Adrenal gland (tissue), 12 donors: ENCODE results near the gene PPP2R5C. TPM values are rescaled to one million over a fixed set of nuclear protein-coding genes. Genes with fewer than 3 reads are reported as not detected.
A peak's percentile ranks its signal among the peaks of the same experiment; 100 is the strongest.

ENCODE experiments used
- DNase-seq, 7 donors: peaks; one replicate each; pipeline ENCODE4 v3.0.0-alpha.2; 2019 to 2020
- H3K27ac ChIP-seq, 5 donors: fragments of 200-600 bp; sonication (generic) in 4 of 5; 1 replicate in 3 of 5; 2 replicates in 2 of 5; pipeline versions ENCODE4 v1.5.1 to v1.8.0; 2016 to 2020; ENCODE audit warnings: mild to moderate bottlenecking in 1 of 5
- H3K27me3 ChIP-seq: fragments of 200-600 bp; 2 replicates; pipeline ENCODE4 v1.8.0; 2021
- H3K36me3 ChIP-seq, 2 donors: fragments of 200-600 bp; replicated peaks in 1 of 2; 1 replicate in 1 of 2; 2 replicates in 1 of 2; pipeline versions ENCODE4 v1.5.1 to v1.8.0; 2018 to 2022
- H3K4me1 ChIP-seq, 2 donors: fragments of 200-600 bp; replicated peaks in 1 of 2; 1 replicate in 1 of 2; 2 replicates in 1 of 2; pipeline versions ENCODE4 v1.5.1 to v1.8.0; 2018 to 2021
- H3K4me3 ChIP-seq, 4 donors: fragments of 200-600 bp; sonication (generic) in 3 of 4; one replicate each; pipeline ENCODE4 v1.5.1; 2016 to 2018
- H3K9me3 ChIP-seq, 3 donors: fragments of 200-600 bp; sonication (generic) in 1 of 3; replicated peaks in 1 of 3; 1 replicate in 2 of 3; 2 replicates in 1 of 3; pipeline versions ENCODE4 v1.5.1 to v1.8.0; 2016 to 2021
- POLR2A ChIP-seq, 2 donors: fragments of 450-650 bp; IDR thresholded peaks; one replicate each; pipeline ENCODE4 v1.6.1; 2017; ENCODE audit warnings: antibody characterized with exemption in 2 of 2, mild to moderate bottlenecking in 2 of 2, moderate library complexity in 1 of 2
- WGBS, 4 donors: extraction: QIAGEN DNeasy Blood & Tissue Kit in 2 of 4; methylation state at CpG; one replicate each; pipeline versions ENCODE4 v1.1.5 to v1.1.7; 2013 to 2017; 5-methylcytosine and 5-hydroxymethylcytosine counted together
- intact Hi-C, 2 donors: fragments of 100-400 bp; cut with DNase I; formaldehyde crosslinking; loops; one replicate each; pipeline versions ENCODE4 v1.14.1 to v1.15.0; 2022 to 2023
- polyA plus RNA-seq, 3 donors: library from polyadenylated mRNA; stranded (reverse); fragments of 200-250 nt in 2 of 3; fragments of 350-450 nt in 1 of 3; fragmentation: Illumina TruSeq in 1 of 3; extraction: RNeasy Lipid Tissue Mini Kit (QIAGEN cat#74804) in 1 of 3; gene quantifications; one replicate each; pipeline ENCODE4 v1.2.3, GENCODE V29; 2013 to 2014
- total RNA-seq, 9 donors: library from RNA; depleted of rRNA in 4 of 9; stranded (reverse); fragments of >200 nt in 4 of 9; fragments of 120-200 nt in 1 of 9; fragmentation: NEBNext Ultra II Directional in 1 of 9; extraction: Animal tissue kit (Norgen Biotek cat#: 25700) in 1 of 9; gene quantifications; one replicate each; pipeline versions ENCODE4 v1.1.0 to v1.2.4, GENCODE V29; 2013 to 2023
- TF ChIP-seq, protein P1 (sequence below), 6 experiments: fragments of 450-650 bp in 4 of 6; fragments of 200-600 bp in 2 of 6; sonication (generic) in 1 of 6; IDR thresholded peaks; 1 replicate in 5 of 6; 2 replicates in 1 of 6; pipeline versions ENCODE4 v1.5.1 to v1.8.0; 2016 to 2021; ENCODE audit warnings: antibody characterized with exemption in 6 of 6, mild to moderate bottlenecking in 2 of 6, moderate library complexity in 1 of 6
- donor health status: healthy with polysubstance abuse.
- donor health status: Bipolar disorder and iron deficiency.
- donor health status: DM: yes; HTN: yes; CAD: no.
- donor health status: DM: no; HTN: no; CAD: no.
- donor health status: DM: no; HTN: no; CAD: no.
- donor health status: DM: yes; HTN: yes; CAD: no.

The PPP2R5C gene
- total and polyA plus RNA-seq, 12 donors = 66.5 to 216 (median 134) TPM

DNA sequence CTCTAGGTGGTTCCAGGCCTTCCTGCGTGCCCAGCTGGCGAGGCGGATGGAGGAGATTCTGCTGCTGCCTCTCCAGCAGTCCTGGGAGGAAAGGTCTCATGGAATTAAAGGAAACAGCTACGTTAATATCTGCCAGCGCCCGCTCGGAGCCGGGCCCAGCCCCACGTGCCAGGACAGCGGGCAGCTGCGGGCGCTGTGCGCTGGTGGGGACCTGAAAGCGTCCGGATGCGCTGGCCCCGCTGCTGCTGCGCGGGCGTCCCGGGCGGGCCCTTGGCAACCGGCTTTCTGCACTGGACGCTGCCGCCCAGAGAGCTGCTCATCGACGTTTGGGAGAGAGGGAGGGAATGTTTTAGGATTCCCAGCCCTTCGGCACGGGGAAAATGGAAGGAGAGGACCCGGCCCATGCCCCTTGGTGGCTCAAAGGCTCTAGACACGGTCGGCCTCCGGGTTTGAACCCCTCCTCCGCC lies 194.2 kb downstream of the PPP2R5C start:
- DNase-seq = peak in 1 of 7 donors; percentile 39
- Histone ChIP-seq H3K36me3 (no peaks in the 10 kb centered on the region), H3K4me1 (no peaks in the 10 kb centered on the region), H3K4me3 (no peak overlapping the region), H3K27ac (no peak overlapping the region), H3K27me3 (no peaks in the 10 kb centered on the region), H3K9me3 (no peaks in the 10 kb centered on the region)
- 74 to 90% (median 86%) methylated on average over 16 to 34 of the region's 34 CpGs for WGBS, 4 donors
- intact Hi-C loops = loop anchor here in 1 of 2 donors (10.0 kb wide), 1 partner anchor 191 kb away; the partner anchor contains the start of gene PPP2R5C
- TF ChIP-seq POLR2A (IDR thresholded peaks at IDR 0.05) = no peak
- TF ChIP-seq, protein P1, sequence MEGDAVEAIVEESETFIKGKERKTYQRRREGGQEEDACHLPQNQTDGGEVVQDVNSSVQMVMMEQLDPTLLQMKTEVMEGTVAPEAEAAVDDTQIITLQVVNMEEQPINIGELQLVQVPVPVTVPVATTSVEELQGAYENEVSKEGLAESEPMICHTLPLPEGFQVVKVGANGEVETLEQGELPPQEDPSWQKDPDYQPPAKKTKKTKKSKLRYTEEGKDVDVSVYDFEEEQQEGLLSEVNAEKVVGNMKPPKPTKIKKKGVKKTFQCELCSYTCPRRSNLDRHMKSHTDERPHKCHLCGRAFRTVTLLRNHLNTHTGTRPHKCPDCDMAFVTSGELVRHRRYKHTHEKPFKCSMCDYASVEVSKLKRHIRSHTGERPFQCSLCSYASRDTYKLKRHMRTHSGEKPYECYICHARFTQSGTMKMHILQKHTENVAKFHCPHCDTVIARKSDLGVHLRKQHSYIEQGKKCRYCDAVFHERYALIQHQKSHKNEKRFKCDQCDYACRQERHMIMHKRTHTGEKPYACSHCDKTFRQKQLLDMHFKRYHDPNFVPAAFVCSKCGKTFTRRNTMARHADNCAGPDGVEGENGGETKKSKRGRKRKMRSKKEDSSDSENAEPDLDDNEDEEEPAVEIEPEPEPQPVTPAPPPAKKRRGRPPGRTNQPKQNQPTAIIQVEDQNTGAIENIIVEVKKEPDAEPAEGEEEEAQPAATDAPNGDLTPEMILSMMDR (IDR thresholded peaks at IDR 0.05) = no peak

GRCh38 chr14:101956179-101956885 lies 194.8 kb downstream of the PPP2R5C start:
- intact Hi-C loops = loop anchor here in 1 of 2 donors (10.0 kb wide), 1 partner anchor 192 kb away; the partner anchor contains the start of gene PPP2R5C
- 86 to 90% (median 89%) methylated on average over 17 to 25 of the region's 25 CpGs for WGBS, 4 donors
- TF ChIP-seq, protein P1 (IDR thresholded peaks at IDR 0.05) = no peak
- no peak for TF ChIP-seq POLR2A (IDR thresholded peaks at IDR 0.05)
- Histone ChIP-seq H3K27me3 (no peaks in the 10 kb centered on the region), H3K27ac (no peak overlapping the region), H3K9me3 (no peaks in the 10 kb centered on the region), H3K4me1 (no peaks in the 10 kb centered on the region), H3K36me3 (no peaks in the 10 kb centered on the region), H3K4me3 (no peak overlapping the region)
- peak in 3 of 7 donors; percentile 13 to 35 (median 15) for DNase-seq

DNA sequence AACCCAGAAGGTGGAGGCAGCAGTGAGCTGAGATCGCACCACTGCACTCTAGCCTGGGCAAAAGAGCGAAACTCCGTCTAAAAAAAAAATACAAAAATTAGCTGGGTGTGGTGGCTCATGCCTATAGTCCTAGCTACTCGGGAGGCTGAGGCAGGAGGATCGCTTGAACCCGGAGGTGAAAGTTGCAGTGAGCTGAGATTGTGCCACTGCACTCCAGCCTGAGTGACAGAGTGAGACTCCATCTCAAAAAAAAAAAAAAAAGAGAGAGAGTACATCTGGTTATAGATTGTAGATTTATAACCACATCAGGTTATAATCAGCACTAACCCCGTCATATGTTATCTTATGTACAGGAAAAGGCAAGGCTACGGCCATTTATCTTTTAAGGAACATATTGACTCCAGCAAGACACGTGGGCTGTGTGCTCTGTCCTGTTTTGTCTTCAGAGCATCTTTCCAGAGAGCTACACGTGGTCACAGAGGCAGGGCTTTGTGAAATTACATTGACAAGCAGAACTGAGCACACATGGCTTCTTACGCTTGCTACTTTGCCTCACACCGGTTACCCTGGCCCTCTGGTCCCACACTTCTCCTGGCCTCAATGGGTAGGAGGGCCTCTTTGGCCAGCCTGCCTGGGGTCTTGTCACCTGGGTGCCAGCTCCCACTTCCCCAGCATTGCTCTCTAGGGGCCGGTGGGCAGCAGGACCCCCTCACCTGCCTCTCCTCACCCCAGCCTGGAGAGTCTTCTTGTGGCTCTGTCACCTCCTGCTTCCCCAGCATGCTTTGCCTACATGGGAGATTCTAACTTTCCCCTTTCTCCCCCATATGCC lies 196.1 kb downstream of the PPP2R5C start:
- no peak for TF ChIP-seq POLR2A (IDR thresholded peaks at IDR 0.05)
- TF ChIP-seq, protein P1 (IDR thresholded peaks at IDR 0.05) = no peak
- no peaks in the 10 kb centered on the region for H3K36me3 ChIP-seq
- H3K27ac ChIP-seq = no peak overlapping the region
- H3K4me3 ChIP-seq = no peak overlapping the region
- H3K9me3 ChIP-seq = no peaks in the 10 kb centered on the region
- WGBS, 4 donors = 80 to 87% (median 86%) methylated on average over 13 of the region's 13 CpGs
- no peaks in the 10 kb centered on the region for H3K27me3 ChIP-seq
- peak in 3 of 7 donors; percentile 4 to 31 (median 9) for DNase-seq
- H3K4me1 ChIP-seq = no peaks in the 10 kb centered on the region
- intact Hi-C loops = loop anchor here in 1 of 2 donors (10.0 kb wide), 1 partner anchor 193 kb away; the partner anchor contains the start of gene PPP2R5C
